GM12892 (cell line): ENCODE data around the gene PTHLH.

Source experiments
- POLR2A ChIP-seq: IDR thresholded peaks from 2 replicates; pipeline ENCODE4 v1.6.1; 2011; ENCODE audit warnings: low read depth, low read length, control low read depth
- POLR2AphosphoS5 ChIP-seq: IDR thresholded peaks from 2 replicates; pipeline ENCODE4 v1.6.1; 2011; ENCODE audit warnings: low read depth, low read length, control low read depth

- no peak for TF ChIP-seq POLR2A
- TF ChIP-seq POLR2AphosphoS5 = no peak
Observed at GRCh38 chr12:27953348-27953747, 19.2 kb downstream of the PTHLH start.
